GM18907 (cell line): ENCODE data around the gene ACTN1.
"Not testable (repeated sequence)": the region's sequence is repeated elsewhere in the genome, so short reads cannot be mapped to it uniquely, and the experiment has no call there.

Experiments
- ATAC-seq: cut with Tn5 transposase; IDR thresholded peaks from one replicate; pipeline ENCODE4 v1.9.1; 2021; ENCODE audit warnings: mild to moderate bottlenecking, moderate library complexity; ENCODE audit not compliant: unreplicated experiment

The ACTN1 gene

DNA sequence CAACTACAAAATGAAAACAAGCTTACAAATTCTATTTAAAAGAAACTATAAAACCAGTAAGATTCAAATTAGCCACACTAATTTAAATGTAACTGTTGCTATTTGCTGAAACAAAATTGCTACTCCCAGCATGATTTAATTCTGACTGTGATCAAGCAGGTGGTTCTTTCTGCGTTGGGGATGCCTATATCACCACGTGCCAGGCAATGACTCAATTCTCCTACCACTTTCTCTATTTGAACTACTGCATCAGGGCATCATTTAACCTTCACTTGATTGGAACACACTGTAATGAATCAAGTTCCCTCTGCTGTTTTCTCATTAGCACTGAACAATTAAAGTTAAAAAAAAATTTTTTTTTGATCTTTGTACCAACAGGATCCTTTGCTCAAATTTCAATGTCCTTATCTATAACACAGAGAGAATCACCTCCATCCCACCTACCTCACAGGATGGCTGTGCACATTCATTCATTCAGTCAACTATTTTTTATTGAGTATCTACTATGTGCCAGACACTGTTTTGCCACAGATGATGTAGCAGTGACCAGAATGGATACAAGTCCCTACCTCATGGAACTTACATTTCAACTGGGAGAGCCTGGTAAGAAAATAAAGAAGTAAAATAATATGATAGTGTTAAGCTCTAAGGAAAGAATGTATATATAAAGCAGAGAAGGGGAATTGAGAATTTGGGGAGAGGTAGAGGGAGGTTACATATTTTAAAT lies 8.0 kb upstream of the ACTN1 start:
- ATAC-seq: no peak

DNA sequence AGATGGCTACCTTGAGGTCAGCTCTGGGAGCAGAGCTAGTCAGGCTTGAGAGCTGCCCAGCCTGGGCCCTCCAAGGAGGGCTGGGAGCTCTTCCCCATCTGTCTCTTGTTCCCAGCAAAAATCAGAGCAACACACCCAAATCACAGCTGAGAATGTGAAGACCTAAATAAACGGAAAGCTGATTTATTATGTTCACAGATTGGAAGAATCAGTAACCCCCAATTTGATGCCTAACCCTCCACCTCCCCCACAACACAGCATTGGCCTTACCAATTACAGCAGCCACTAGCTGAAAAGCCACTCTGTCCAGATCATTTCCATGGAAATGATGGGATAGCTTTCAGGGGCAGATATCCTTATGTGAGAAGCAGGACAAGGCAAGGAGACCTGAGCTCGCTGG lies 7.1 kb upstream of the ACTN1 start:
- ATAC-seq: no peak

DNA sequence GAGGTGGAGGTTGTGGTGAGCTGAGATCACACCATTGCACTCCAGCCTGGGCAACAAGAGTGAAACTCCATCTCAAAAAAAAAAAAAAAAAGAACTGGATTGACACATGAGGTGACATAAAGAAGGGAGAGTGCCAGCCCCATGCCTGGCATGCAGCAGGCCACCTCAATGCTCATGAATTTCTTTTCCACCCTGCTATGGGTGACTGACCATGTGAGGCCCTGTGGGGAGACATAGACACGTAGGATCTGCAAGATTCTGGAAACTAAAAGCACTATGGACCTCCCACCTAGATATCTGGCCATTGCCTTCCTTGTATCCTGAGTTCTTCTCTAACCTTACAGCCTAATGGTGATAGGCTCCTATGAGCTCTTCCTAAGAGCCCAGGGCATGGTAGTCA lies 5.6 kb upstream of the ACTN1 start:
- no peak for ATAC-seq

DNA sequence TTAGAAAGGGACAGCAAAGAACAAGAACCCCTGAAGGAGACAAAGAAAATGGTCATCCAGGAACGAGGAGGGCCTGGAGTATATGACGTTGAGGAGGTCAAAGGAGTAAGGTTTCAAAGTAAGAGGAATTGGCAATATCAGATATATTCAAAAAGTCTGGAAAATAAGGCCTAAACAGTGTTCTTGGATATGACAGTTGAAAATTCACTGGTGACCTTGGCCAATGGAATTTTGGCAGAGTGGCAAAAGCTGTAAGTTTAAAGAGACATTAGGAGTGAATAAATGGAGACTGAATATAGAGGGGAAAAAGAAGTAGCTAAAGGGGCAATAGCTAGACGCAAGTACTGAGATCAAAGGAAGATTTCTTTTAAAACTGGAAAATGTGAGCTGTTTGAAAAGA lies 4.1 kb upstream of the ACTN1 start:
- no peak for ATAC-seq

DNA sequence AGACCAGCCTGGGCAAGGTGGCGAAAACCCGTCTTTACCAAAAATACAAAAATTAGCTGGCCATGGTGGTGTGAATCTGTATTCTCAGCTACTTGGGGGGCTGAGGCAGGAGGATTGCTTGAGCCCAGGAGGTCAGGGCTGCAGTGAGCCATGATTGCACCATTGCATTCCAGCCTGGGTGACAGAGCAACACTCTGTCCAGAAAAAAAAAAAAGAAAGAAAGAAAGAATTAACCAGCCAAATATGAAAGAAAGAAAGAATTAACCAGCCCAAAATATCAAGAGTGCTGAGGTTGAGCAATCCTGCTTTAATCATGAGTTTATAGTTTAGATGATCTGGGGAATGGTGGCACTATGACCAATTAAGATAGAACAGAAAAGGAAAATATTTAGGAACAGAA lies 3.5 kb upstream of the ACTN1 start:
- no peak for ATAC-seq

DNA sequence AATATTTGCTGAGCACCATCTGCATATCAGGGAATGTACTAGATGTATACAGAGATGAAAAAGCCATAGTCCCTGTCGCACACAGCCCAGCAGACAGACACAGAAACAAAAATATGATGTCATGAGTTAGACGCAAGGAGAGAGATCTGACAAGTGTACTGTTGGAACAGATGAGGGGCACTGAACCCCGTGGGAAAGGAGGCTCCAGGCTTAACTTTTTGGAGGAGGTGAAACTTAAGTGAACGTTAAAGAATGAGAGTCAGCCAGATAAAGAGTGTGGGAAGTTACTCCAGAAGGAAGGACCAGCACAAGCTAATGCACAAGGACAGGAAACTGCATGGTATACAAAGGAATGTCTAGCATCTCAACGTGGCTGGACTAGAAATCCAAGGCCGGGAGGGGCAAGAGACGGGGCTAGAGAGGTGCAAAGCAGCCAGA lies 2.5 kb upstream of the ACTN1 start:
- ATAC-seq: no peak

DNA sequence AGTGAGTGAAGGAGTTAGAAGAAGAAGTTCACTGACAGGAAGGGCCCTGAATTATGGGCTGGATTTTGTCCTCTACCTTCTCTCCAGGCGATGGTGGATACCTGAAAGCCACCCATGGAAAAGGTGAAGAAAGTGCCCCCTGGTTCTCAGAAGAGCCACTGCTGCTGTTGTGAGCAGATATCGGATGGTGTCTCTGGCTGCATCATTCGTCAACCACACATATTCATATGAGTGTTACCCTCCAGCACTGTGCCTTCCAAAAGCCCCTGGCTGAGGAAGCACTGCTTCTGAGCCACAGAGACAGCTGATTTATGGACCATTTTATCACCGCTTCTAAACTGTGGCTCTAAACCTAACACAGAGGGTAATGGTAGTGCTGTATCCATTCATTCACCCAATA lies 2.0 kb upstream of the ACTN1 start:
- ATAC-seq: no peak

DNA sequence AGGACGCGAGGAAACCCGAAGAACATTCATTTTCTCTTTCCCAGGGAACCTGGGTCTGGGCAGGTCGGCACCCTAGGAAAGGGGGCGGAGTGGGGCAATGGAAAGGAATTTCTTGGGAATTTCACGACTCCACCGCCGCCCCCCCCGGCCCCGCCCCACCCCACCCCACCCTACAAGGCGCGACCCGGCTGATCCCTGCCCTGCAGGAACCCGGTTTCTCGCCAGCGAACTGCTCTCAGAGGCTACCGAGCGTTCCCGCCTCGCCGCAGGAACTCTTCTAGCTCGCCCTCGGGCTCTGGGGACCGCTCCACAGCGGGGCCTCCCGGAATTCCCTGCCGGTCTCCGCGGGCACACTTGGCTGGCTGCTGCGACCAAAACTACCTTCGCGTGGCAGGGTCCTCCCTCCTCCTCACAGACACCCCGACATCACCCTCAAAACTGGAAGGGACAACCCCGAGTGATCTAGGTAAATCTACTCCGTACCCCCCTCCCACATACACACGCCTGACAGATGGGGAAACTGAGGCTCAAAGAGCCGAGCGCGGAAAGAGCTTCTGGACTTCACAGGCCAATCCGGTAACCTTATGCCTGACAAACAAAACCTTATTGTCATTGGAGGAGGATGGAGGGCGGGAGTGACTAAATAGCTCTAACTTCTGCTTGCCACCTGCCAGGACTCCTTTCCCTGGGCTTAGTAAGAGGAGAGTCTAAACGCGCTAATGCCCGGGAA lies 785 bp upstream of the ACTN1 start:
- ATAC-seq: no peak

DNA sequence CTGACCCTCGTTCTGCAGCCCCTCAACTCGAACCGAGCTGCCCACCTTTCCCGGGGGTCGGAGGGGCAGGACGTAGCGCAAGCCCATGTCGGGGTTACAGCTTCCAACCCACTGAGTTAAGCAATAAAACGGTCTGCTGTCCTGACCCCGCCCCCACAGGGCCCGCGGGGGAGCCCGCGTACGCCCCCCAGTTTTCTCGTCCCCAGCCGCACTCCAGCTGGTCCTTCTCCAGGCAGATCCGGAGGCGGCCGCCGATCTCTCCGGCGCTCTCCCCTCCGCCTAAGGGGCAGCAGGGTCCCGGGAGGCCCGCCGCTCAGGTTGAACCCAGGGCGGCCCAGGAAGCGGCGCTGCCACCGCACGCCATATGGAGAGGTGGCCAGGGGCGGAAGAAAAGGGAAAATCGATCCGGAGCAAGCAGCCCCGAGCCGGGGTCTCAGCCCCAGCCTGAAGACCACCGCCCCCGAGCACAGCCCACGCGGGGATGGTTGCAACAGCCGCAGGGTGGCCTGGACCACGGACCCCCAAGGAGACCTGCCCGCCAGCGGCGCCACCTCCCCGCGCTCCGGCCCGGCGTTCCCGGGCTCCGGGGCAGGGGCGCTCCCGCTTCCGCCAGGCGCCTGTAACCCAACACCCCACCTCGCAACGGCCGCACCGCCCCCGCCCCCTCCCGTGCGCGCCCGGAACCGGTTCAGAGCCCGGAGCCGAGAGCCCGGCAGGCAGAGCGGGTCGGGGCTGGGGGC lies 760 bp downstream of the ACTN1 start:
- peak; percentile 20 for ATAC-seq

DNA sequence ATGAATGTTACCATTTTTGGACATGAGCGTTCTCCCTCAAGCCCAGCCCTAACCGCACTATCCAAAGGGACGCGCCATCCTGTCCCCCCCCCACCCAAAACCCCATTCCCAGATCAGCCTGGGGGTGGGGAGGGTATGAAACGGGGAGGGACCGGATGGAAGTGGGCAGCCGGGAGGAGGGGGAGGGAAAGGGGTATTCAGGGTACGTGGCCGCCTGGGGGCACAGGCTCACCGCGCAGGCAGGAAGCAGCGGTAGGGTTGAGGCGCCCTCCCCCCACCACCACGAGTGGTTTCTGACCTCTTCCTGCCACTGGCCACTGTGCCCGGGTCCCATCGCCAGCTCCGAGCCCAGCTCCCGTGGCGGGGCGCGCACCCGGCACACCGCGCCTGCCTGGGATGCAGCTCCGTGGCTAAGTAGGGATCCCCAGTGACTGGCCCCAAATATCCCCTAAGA lies 1.4 kb downstream of the ACTN1 start:
- ATAC-seq: peak; percentile 55

DNA sequence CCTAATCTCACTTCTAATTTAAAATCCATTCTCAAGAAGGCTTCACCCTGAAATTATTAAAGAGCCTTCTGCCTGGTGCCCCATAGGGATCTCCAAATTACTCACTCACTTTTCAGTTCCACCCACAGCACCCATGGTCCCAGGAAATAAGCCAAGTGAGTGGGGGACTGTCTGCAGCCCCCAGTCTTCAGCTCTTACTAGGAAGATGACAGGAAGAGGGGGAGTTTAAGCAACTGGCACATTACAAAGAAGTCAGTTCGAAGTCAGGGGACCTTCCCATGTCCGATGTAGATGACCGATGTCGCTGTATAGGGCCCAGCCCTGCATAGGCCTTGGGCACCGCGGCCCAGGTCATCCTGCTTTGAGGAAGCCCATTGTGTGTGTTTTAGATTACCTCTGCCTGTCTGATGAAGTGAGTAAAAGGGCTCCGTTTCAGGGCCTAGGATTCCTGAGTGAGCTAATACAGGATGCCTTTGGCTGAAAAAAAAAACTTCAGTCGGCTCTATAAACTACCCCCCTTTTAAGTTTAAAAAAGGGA lies 1.9 kb downstream of the ACTN1 start:
- no peak for ATAC-seq

DNA sequence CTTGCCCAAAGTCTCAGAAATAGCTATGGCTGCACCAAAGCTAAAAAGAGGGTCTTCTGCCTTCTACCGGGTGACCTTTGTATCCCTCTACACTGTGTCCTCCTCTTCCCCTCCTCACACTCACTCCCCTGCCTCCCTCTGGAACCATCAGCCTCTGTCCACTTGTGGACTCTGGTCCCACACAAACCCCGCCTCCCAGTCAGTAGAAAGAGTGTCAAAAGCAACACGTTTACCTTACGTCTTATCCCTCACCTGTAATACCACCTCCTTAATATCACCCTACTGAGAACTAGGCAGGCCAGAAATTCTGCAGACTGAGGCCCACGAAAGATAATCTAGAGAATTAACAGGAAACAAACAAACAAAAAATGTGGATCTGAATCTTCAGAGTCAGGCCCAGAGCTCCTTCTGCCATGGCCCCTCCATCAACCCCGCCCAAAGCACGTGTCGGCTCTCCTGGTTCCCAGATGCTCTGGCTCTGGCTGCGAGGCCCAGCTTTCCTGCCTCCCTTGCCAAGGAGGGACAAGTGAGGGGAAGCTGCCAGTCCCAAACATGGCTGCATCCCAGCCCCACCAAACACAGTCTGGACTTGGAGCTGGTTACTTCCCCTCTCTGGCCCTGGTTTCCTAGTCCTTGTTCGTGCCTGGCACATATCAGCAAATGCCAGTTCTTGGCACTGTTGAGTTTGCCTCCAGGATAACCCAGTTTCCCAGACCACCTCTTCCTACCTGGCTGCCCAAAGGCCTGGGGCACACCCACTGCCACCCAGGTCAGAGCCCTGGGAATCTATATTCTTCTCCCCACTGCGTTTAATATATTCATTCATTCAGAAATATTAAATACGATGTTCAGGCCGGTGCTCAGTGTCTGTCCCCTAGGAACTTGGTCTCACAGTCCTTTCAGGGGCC lies 2.7 kb downstream of the ACTN1 start:
- ATAC-seq: no peak

DNA sequence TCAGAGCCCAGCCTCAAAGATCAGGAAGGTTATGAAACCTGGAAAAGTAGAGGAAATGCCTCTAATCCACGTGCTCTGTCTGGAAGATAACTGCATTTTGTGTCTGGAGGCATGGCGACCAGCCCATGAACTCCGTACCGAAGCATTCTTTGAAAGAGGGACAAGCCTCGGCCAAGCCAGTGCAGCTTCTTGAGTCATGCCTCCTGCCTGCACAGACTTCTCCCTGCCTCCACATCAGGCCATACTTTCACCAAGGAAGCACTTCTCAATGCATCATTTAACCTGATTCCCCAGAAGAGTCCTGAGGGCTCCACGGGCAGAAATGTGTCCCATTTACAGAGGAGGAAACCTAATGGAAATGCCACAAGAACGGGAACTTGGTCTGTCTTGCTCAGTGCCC lies 3.4 kb downstream of the ACTN1 start:
- no peak for ATAC-seq

DNA sequence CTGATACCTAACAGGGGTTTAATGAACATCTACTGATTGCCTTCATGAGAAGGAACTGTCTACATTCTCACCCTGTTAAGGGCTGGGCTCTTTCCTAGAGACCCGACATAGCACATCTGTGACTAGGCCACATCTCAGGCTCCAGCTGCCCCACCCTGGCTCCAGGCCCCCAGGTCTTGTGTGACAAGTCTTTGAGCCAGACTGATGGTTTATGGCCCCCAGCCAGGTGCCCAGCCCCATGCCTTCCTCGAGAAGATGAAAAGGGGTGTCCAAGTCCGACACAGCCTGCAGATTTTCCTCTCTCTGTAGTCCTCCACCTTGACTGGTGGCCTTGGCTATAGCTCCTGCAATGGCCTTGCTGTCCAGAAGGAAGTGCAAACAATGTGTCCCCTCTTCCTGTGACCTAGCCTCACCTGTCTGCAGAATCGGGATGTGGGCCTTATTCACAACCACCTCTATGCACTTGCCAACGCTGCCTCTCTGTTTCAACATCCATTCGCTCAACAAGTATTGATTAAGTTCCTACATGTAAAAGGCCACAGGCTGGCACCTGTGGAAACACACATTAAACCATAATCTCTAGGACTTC lies 4.2 kb downstream of the ACTN1 start:
- no peak for ATAC-seq

DNA sequence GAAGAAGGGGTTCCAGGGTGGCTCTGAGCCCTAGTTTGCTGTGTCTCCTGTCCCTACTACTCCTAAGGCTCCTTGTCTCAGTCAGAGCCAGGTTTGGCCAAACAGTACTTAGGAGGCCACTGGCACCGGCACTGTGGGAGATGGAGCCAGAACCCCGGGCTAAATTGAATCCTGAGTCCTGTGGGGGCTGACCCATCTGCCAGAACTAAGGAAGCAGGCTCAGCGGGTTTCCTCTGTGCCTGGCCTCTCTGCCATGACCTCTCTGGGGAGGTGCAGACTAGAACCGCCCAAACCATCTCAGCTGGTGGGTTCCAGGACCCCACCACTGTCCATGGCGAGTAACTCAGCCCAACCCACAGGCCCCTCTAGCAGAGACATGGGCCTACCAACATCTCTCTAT lies 5.5 kb downstream of the ACTN1 start:
- no peak for ATAC-seq

DNA sequence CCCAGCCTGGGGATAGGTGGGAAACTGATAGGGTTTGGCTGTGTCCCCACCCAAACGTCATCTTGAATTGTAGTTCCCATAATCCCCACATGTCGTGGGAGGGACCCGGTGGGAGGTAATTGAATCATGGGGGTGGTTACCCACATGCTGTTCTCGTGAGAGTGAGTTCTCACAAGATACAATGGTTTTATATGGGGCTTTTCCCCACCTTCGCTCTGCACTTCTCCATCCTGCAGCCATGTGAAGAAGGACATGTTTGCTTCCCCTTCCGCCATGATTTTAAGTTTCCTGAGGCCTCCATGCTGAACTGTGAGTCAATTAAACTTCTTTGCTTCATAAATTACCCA lies 5.9 kb downstream of the ACTN1 start:
- not testable (repeated sequence) for ATAC-seq

DNA sequence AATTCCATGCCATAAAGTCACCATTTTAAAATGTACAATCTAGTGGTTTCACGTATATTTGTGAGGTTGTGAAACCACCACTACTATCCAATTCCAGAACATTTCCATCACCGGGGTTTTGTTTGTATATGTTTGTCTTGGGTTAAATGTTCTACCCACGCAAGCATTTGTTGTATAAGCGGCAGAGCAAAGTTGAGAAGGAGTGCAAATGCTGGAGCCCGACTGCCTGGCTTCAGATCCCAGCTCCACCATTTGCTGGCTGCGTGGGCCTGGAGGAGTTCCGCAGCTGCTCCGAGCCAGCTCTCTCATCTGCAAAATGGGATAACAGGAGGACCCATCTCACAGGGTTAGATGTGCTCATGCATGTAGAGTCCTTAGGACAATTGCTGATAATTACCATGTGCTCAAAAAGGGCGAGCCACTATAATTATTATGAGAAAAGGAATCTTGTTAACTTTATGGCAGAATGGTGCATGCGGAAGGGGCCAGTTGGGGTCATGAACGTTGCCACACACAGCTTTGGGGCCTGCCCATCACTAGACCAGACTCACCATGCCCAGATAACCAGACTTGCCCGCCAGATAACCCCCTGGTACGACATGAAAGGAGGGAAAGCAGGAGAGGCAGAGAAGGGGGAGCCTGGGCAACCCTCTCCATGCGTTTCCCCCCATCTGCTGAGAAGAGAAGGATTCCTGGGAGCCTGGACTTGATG lies 6.4 kb downstream of the ACTN1 start:
- ATAC-seq: no peak

DNA sequence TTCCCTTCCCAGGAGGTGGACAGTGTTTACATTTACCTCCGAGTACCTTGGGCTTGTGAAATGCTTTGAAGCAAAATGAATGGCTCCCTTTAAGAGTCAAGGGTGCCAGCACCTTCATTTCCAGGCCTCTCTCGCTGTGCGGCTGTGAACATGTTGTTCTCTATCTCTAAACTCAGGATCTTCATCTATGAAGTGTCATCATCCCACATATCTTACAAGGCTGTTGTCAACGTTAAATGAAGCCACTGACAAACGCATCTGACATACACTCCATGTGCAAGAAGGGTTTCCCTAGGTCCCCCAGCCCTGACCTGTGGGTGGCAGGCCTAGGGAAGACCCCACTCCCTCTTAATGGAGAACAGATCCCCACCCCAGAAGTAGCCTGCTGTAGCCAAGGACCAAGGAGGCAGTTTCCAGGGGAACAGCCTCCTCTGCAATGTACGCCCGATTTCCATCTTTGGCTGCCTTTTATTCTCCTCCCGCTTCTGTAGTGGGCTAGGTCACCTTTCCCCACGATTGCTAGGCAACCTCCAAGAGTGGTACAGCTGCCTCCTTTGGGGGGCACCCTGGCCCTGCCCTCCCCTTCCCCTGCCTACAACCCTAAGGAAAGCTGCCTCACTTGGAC lies 7.6 kb downstream of the ACTN1 start:
- no peak for ATAC-seq

DNA sequence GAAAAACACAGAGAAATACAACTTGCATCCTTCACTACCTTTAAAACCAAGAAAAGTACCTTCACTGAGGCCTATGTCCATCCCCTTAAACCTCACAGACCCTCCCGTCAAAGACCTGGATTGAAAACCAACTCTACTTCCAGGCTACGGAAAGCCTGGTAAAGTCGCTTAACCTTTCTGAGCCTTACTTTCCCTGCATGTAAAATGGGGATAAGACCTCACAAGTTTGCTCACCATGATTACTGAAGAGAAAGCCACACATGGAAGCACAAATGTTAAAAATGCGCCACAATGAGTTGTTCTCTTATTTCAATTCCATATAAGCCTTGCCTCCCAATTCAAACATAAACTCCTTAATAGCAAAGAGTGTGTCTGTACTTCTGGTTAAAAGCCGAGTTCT lies 8.4 kb downstream of the ACTN1 start:
- ATAC-seq: no peak
